ENCODE measurements around the gene RBP5. TPM values are rescaled to one million over a fixed set of nuclear protein-coding genes. Genes with fewer than 3 reads are reported as not detected.

RBP5 gene, protein sequence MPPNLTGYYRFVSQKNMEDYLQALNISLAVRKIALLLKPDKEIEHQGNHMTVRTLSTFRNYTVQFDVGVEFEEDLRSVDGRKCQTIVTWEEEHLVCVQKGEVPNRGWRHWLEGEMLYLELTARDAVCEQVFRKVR
- 10 to 100 TPM; 50.9 to 65.4 (median 52.6) TPM for polyA plus RNA-seq (ENCODE audit: insufficient read length in 3 of 3)

DNA sequence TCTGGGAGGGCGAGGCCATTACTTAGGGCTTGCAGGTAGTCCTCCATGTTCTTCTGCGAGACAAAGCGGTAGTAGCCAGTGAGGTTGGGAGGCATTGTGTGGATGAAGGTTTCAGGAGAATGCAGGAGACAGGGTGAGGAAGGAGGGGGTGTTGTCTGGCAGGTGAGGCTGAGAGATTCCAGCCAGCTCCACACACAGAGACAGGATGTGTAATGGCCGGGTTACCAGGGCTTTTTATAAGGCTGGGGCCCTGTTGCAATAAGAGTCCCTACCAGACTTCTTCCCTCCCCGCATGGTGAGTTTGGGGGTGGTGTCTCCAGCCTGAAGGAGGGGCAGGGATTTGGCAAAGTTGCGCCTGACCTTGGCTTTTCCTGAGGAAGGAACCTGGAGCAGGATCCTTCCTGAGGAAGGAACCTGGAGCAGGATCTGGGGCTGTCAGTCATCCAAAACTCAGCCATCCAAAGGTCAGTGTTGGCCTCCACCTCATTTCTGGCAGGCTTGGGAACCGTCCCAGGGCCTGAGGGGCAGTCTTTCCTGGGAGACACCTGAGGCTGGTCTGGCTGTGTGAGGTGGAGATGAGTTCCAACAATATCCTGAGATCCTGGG lies at the start of gene RBP5:
RBP5 (minus strand) TSS at position 209 of the 606 bp plus-strand sequence; CDS start at position 95, 114 bp downstream.
- DNase-seq (ENCODE audit: low read depth in 3 of 3, low spot score in 2 of 3): no peak

DNA sequence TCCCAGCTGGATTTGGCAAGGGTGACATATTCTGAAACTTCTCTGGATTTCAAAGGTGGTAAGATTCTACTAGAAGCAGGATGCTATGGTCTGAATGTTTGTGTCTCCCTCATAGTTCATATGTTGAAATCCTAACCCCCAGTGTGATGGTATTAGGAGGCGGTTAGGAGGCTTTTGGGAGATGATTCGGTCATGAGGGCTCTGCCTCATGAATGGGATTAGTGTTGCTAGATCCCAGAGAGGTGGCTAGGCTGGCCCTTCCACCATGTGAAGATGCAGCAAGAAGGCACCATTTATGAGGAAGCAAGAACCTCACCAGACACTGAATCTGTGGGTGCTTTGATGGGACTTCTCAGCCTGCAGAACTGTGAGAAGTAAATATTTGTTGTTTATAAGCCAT lies 49.8 kb upstream of the RBP5 start:
- no peak for DNase-seq (ENCODE audit: low read depth in 3 of 3, low spot score in 2 of 3)

DNA sequence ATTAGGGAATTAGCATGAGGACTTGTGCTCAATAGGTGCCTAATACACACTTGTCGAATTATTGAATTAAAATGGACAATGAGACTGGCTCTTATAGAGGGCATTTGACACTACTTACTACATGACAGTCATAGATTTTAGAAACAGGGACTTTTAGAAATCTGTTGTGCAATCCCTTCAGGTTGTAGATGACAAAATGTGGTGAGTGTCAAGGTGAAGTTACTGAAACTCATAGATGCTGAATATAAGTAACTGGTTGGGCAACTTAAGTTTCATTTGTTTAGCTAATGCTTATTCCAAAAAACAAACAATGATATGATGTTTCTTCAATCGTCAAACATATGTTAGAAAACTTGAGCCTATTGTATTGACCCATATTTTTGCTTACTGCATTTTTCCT lies 47.9 kb upstream of the RBP5 start:
- DNase-seq (ENCODE audit: low read depth in 3 of 3, low spot score in 2 of 3): no peak

DNA sequence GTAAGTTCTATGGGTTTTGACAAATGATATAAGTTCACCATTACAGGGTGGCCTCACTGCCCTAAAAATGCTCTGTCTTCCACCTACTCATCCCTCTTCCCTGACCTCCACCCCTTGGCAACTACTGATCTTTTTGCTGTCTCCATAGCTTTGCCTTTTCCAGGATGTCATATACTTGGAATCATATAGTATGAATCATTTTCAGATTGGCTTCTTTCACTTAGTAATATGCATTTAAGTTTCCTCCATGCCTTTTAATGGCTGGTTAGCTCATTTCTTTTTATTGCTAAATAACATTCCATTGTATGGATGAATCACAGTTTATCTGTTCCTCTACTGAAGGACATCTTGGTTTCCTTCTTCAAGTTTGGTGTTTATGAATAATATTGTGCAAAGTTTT lies 46.8 kb upstream of the RBP5 start:
- no peak for DNase-seq (ENCODE audit: low read depth in 3 of 3, low spot score in 2 of 3)

DNA sequence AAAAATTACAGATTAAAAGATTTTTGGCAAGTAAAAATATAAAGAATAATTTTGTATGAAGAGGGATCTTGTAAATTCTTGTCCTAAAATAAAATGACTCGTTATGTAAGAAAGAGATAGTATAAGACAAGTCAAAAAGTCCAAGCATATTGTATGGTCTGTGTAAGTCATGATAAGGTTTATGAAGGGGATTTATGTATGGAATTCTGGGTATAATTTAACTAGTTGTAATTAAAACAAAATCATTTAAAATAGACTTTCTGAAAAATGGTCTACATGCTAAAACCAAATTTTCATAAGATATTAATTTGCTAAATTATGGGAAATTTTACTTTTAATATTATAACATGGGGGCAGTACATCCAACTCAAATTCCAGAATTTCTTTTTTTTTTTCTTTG lies 43.2 kb upstream of the RBP5 start:
- no peak for DNase-seq (ENCODE audit: low read depth in 3 of 3, low spot score in 2 of 3)

DNA sequence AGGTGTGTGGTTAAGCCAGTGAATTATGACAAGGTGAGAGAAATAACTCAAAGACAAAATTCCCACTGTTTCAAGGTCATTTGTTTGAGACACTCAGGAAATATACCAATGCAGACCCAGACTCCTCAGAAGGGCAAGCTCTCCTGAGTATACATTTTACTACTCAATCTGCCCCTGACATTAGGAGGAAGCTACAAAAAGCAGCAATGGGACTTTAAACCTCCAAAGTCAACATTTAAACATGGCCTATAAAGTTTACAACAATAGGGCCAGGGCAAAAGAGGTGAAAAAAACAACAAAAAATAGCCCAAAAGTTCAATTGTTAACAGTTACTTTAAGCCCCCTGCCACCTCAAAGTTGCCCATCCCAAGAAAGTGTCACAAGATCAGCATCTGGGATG lies 41.3 kb upstream of the RBP5 start:
- no peak for DNase-seq (ENCODE audit: low read depth in 3 of 3, low spot score in 2 of 3)

DNA sequence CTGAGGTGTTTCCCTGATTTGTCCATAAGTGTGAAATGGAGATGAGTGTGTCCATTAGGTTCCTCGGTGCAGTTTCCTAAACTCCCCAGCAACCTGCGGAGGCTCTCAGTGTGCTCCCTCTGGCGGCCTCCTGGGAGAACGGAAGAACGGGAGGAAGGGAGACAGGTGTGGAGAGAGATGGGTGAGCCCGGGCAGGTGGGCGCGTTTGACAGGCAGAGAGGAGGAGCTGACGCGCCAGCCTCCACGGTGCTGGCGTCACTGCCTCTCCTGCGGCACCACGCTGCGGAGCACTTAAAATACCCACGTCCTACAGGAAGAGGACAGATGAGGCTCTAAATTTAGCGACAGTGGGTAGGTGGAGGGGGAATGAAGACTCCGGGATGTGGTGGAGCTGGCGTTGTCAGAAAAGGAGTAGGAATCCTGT lies 34.0 kb upstream of the RBP5 start:
- DNase-seq (ENCODE audit: low read depth in 3 of 3, low spot score in 2 of 3): no peak

DNA sequence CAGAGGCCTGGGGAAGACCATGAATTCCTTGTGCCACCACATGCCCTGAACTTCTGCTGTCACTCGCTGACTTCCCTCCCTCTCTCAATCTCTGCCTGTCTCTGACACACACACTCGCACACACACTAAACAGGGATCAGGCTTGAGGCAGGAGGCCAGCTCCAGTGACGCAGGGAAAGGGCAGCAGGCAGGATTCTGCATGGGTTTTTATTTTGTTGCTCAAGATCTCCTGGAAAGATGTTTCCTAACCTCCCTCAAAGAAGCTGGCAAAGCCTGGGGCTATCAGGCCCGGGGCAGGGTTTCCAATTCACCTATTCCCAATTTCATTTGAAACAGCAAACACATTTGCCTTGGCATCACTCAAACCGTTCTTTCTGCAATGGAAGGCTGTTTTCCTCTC lies 33.1 kb upstream of the RBP5 start:
- no peak for DNase-seq (ENCODE audit: low read depth in 3 of 3, low spot score in 2 of 3)

DNA sequence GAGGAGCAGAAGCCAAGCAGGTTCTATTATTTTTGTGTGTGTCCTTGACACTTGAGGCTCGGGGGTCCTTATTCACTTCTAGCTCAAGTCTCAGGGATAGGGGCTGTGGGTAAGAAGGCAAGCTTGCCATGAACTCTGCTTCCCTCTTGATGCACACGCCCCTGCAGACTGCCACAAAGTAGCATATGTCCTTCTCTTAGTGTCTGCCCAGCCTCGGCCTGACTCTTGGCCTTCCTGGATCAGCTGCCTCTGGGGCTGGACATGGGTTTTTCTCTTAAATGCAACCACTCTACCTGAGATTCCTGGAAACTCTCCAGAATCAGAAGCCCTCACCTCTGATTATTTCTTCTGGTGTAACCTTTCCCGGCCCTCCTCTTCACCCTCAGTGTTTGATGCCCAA lies 32.6 kb upstream of the RBP5 start:
- DNase-seq (ENCODE audit: low read depth in 3 of 3, low spot score in 2 of 3): no peak

DNA sequence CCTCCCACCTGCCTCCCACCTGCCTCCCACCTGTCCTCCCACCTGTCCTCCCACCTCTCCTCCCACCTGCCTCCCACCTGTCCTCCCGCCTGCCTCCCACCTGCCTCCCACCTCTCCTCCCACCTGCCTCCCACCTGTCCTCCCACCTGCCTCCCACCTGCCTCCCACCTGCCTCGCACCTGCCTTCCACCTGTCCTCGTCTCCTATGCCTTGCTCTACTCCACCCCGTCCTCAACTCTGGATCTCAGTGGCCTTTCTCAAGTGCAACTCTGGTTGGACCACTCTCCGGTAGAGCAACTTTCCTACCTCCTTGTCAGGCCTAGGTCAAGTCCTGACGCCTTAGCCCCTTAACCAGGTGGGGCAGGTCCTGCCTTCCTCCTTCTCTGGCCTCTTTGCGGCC lies 31.5 kb upstream of the RBP5 start:
- DNase-seq (ENCODE audit: low read depth in 3 of 3, low spot score in 2 of 3): no peak

DNA sequence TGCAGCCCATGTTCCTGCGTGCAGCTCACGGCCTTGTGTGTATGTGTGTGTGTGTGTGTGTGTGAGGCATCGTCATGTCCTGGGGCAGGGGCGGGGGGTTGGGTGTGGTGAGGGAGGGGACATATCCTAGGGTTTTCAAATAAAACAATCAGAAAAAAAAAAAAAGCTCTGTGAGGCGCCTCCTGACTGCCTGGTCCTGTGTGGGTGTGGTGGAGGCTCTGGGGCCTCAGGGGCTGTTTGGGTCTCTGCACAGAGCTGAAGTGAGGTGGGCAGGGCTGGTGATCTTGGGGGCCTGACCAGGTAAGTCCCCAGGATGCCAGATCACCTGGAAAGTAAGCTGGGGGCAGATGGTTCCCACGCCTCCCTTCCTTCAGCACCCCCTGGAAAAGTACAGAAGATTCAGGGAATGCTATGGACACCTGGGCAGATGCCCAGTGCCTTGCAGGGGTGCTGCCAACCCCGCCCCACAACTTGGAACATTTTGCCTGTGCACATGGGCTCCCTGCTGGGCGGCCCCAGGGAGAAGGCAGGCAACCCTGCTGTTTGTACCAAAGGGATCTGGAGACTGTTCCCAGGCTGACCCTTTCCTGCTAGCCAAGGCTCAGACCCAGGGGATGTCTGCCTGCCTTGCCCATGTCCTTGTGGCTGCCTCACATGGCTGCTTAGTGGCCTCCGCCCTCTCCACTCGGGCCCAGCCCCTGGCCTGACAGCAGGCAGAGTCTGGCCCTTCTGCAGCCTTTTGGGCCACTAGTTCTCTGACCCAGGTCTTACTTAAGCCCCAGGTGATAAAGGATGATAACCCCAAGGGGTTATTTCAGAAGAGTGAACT lies 30.3 kb upstream of the RBP5 start:
- DNase-seq (ENCODE audit: low read depth in 3 of 3, low spot score in 2 of 3): no peak

DNA sequence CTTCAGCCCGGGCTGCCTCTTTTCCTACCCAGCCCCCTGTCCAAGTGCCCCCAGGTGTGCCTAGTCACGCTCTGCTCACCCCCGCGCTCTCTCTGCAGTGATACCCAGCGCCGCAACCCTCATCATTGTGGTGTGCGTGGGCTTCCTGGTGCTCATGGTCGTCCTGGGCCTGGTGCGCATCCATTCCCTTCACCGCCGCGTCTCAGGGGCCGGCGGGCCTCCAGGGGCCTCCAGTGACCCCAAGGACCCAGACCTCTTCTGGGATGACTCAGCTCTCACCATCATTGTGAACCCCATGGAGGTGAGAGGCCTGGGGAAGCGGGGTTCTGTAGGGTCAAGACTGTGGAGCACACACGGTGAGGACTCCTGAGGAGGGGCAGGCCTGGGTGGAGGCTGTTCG lies 28.7 kb upstream of the RBP5 start:
- no peak for DNase-seq (ENCODE audit: low read depth in 3 of 3, low spot score in 2 of 3)

DNA sequence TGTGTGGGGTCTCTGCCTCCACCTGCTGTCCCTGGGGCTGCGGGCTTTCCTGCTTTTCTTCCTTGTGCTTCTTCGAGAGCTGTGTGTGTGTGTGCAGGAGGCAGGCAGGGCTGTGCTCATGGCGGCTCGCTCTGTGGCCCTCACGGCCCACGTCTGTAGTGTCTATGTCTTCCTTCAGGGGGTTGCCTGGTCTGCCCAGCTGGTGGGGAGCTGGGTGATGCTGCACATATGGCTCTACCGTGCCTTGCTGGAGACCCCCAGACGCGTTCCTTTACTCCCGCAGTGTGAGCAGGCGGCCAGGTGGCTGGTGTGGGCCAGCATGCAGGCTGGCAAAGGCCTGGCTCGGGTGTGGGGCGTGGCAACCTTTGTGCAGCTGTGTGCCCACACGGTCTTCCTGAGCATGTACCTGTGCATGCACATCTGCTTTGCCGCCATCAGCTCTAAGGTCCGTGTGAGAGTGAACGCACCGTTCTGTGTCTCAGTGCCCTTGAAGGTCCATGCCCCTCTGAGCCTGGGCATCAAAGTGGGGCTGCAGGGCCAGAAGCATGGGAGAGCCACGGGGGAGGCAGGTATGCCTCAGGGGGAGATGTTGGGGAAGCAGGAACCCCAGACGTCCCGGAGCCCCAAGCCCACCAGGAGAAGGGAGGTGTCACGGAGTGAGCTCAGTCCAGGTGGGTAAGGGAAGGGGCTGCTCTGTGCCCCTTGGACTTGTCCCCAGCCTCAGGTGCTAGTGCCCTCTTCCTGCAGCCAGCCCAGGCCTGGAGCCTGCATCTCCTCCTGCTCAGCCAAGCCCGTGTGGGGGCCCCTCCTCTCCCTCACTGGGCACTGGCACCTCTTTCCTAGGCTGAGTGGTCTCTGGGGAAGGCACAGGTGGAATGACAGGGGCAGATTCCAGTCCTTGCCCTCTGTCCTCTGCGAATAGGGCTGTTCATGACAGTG lies 27.8 kb upstream of the RBP5 start:
- no peak for DNase-seq (ENCODE audit: low read depth in 3 of 3, low spot score in 2 of 3)

DNA sequence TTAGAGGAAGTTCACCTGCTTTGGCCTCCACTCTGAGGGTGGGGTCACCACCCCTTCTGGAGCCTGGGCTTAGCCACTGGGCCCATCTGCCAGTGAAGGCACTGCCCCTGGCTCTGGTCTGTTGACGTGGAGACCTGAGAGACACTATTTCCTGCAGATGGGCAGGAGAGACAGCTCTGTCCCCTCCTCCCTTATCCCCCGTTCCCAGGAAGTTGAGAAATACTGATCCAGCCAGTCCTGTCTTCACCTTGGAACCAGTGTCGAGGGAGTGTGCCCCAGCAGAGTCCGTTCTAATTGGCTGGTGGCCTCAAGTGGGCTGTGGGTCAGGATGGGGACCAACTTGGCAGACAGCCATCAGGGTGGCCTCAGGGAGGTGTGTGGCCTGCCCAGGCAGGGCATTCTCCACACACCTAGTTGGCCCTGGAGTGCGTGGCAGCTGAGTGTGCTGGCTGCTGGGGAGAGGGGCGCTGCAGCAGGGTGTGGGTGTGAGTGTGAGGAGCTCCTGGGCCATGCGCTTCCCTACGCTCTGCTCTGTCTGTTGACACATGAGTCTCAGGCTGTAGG lies 26.9 kb upstream of the RBP5 start:
- no peak for DNase-seq (ENCODE audit: low read depth in 3 of 3, low spot score in 2 of 3)

DNA sequence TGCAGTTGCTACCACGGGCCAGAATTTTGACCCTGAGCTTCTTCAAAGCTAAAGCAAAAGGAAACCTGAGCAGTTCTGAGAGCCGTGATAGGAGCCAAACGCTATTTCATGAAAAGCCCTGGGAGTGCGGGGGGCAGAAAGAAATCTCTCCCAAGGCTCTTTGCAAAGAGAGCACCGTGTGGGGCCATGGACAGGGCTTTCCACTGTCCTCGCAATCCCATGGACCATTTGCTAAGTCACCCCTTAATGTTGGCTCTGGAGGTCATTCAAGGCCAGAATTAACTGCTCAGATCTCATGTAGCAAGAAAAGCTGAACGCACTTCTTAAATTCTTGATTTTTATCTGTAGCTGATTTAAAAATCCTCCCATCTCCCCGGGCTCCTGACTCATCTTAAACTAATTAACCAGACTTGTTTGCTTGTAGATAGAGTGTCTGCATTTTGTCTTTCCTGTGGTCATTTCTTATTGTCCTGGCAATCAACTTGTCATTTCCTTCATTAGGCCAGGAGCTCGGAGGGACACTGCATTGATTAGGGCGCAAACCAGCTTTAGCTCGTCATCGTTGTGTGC lies 26.3 kb upstream of the RBP5 start:
- DNase-seq (ENCODE audit: low read depth in 3 of 3, low spot score in 2 of 3): no peak

DNA sequence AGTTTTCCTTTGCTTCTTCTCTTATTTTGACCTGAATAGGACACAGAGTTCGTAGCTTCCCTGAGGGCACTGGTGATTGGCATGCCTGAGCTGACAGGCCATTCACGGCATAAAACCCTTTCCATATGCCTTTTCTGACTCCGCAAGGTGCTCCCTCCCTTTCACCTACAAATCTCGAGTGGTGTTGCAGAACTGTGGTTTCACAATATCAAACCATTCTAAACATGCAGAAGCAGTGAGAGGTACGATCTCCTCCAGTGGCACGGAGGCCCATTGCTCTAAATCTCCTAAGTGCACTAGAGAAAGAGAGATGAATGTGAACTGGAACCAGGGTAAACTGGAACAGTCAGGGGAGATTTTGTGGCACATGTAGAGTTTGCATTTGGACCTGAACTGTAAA lies 25.4 kb upstream of the RBP5 start:
- no peak for DNase-seq (ENCODE audit: low read depth in 3 of 3, low spot score in 2 of 3)

DNA sequence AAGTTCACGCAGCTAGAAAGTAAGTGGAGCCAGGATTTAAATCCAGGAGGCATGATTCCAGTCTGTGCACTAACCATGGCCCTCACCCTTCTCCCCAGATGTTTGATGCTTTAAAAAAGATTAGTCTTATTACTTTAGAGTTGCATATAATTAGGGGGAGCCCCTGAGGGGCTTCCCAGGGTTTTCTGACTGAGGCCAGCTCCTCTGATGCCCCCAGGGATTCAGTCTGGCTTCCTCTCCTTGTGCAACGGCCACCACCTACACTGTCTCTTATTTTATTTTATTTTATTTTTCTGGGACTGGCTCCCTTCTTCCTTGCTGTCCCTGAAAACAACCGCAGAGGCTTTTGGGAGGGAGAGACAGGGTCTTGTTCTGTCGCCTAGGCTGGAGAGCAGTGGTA lies 24.1 kb upstream of the RBP5 start:
- no peak for DNase-seq (ENCODE audit: low read depth in 3 of 3, low spot score in 2 of 3)

DNA sequence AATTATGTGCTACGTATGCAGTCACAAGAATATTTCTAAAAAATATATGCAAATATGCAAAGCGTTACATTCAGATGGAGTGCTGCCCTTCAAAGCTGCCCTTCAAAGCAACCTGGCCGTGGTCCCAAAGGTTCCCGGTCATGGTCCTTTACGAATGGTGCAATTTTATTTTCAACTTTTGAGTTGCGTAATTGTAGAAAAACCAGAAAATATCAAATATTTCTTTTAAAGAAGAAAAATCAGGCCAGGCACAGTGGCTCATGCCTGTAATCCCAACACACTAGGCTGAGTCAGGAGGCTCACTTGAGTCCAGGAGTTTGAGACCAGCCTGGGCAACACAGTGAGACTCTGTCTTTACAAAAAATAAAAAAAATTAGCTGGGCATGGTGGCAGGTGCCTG lies 22.8 kb upstream of the RBP5 start:
- no peak for DNase-seq (ENCODE audit: low read depth in 3 of 3, low spot score in 2 of 3)

DNA sequence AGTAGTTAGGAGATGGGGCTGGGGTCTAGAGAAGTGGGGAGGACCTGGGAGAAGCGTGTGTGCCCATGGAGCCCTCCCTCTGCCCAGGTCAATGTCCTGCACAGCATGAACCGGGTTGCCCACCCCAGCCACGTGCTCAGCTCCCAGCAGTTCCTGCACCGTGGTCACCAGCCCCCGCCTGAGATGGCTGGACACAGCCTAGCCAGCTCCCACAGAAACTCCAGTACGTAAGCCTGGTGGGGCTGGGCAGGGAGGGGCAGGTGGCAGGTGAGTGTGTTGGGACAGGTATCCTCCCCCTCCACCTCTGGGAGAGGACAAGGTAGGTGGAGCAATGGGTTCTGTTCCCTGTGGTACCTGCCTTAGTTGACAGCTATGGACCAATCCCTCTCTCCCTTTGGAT lies 22.2 kb upstream of the RBP5 start:
- DNase-seq (ENCODE audit: low read depth in 3 of 3, low spot score in 2 of 3): no peak

DNA sequence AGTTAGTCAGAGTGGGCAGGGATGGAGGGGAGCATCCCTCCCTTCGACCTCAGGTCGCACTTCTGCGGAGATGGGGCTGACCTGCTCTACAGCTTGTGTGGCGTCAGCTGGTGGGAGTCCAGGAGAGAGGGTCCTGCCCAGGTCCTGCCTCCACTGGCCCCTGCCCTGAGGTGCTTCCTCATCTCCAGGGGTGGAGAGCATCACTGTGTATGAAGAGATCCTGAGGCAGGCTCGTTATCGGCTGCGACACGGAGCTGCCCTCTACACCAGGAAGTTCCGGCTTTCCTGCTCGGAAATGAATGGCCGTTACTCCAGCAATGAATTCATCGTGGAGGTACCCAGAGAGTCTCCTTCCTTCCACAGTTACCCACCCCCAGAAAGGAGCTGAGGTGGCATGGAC lies 21.7 kb upstream of the RBP5 start:
- no peak for DNase-seq (ENCODE audit: low read depth in 3 of 3, low spot score in 2 of 3)
